HCT116 (cell line): ENCODE results near the gene ISOC1.

Experiments used
- JUND ChIP-seq: IDR thresholded peaks from 2 replicates; pipeline ENCODE4 v1.6.1; 2012
- RAD21 ChIP-seq: IDR thresholded peaks from 2 replicates; pipeline ENCODE4 v1.6.1; 2012; ENCODE audit warnings: low read depth, mild to moderate bottlenecking
- TCF7L2 ChIP-seq: IDR thresholded peaks from 2 replicates; pipeline ENCODE4 v1.7.0; 2011; ENCODE audit warnings: borderline replicate concordance, inconsistent platforms; ENCODE audit not compliant: insufficient read depth, insufficient read length; ENCODE audit errors: extremely low read depth
- ZNF274 ChIP-seq: fragments of 200-500 bp; sonication (Bioruptor generic); IDR thresholded peaks from 2 replicates; pipeline ENCODE4 v1.6.1; 2014; ENCODE audit warnings: mild to moderate bottlenecking, low read depth, low read length, inconsistent platforms
- TF ChIP-seq, protein P1 (sequence below), 3 experiments: fragments of 200-600 bp in 1 of 3; sonication (generic) in 1 of 3; IDR thresholded peaks in 2 of 3; conservative IDR thresholded peaks in 1 of 3; 2 replicates each; pipeline ENCODE4 v1.5.1; 2012 to 2017; ENCODE audit warnings: low read depth in 2 of 3, low read length in 2 of 3, antibody characterized with exemption in 1 of 3, borderline replicate concordance in 1 of 3, control low read depth in 1 of 3, mild to moderate bottlenecking in 1 of 3, mixed read lengths in 1 of 3, mixed run types in 1 of 3, moderate library complexity in 1 of 3; ENCODE audit not compliant: insufficient read depth in 1 of 3

- TF ChIP-seq ZNF274 (no peak), JUND (no peak), TCF7L2 (no peak), RAD21 (no peak)
- TF ChIP-seq, protein P1, sequence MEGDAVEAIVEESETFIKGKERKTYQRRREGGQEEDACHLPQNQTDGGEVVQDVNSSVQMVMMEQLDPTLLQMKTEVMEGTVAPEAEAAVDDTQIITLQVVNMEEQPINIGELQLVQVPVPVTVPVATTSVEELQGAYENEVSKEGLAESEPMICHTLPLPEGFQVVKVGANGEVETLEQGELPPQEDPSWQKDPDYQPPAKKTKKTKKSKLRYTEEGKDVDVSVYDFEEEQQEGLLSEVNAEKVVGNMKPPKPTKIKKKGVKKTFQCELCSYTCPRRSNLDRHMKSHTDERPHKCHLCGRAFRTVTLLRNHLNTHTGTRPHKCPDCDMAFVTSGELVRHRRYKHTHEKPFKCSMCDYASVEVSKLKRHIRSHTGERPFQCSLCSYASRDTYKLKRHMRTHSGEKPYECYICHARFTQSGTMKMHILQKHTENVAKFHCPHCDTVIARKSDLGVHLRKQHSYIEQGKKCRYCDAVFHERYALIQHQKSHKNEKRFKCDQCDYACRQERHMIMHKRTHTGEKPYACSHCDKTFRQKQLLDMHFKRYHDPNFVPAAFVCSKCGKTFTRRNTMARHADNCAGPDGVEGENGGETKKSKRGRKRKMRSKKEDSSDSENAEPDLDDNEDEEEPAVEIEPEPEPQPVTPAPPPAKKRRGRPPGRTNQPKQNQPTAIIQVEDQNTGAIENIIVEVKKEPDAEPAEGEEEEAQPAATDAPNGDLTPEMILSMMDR (IDR thresholded peaks at IDR 0.05 in 2 of 3, conservative IDR thresholded peaks at IDR 0.05 in 1 of 3; ENCODE audit: borderline replicate concordance in 1 of 3, insufficient read depth in 1 of 3, low read depth in 2 of 3, low read length in 2 of 3): no peak
These were observed 25.6 kb downstream of the ISOC1 start for GRCh38 chr5:129120158-129120581.
